GM15510 (cell line): Measurements from ENCODE around the gene SPEF1.
A peak's percentile ranks its signal among the peaks of the same experiment; 100 is the strongest.

Experiments used
- POLR2A ChIP-seq: IDR thresholded peaks from 3 replicates; pipeline ENCODE4 v1.6.1; 2011; ENCODE audit warnings: borderline replicate concordance; ENCODE audit not compliant: insufficient read length; ENCODE audit errors: extremely low read depth

The SPEF1 gene

GRCh38 chr20:3798908-3799248 lies 17.6 kb upstream of the SPEF1 start:
- TF ChIP-seq POLR2A: no peak

GRCh38 chr20:3798373-3798768 lies 17.1 kb upstream of the SPEF1 start:
- no peak for TF ChIP-seq POLR2A

GRCh38 chr20:3797592-3798372 lies 16.5 kb upstream of the SPEF1 start:
- no peak for TF ChIP-seq POLR2A

- no peak for TF ChIP-seq POLR2A
These were observed 15.9 kb upstream of the SPEF1 start for GRCh38 chr20:3797226-3797545.

GRCh38 chr20:3796477-3797225 lies 15.4 kb upstream of the SPEF1 start:
- TF ChIP-seq POLR2A: no peak

- TF ChIP-seq POLR2A: peak; percentile 60
These were observed 14.5 kb upstream of the SPEF1 start, which contains the start of gene CDC25B for GRCh38 chr20:3795511-3796468. CDC25B (plus strand) TSS chr20:3796310; CDS start chr20:3796532, 222 bp downstream.

- no peak for TF ChIP-seq POLR2A
These were observed 13.6 kb upstream of the SPEF1 start for GRCh38 chr20:3794701-3795420.

- no peak for TF ChIP-seq POLR2A
These were observed 7.5 kb upstream of the SPEF1 start for GRCh38 chr20:3788685-3789155.

- TF ChIP-seq POLR2A: no peak
These were observed 6.2 kb upstream of the SPEF1 start for GRCh38 chr20:3787324-3788014.

- peak; percentile 68 for TF ChIP-seq POLR2A
These were observed 5.5 kb upstream of the SPEF1 start, which contains the start of gene CENPB for GRCh38 chr20:3786665-3787323. CENPB (minus strand) TSS chr20:3786740; CDS start chr20:3786483, 257 bp downstream.

GRCh38 chr20:3786126-3786484 lies 4.9 kb upstream of the SPEF1 start:
- no peak for TF ChIP-seq POLR2A

- TF ChIP-seq POLR2A: no peak
These were observed 4.2 kb upstream of the SPEF1 start for GRCh38 chr20:3785240-3786125.
